ENCODE measurements around the gene DIO2.

Gene DIO2

DNA sequence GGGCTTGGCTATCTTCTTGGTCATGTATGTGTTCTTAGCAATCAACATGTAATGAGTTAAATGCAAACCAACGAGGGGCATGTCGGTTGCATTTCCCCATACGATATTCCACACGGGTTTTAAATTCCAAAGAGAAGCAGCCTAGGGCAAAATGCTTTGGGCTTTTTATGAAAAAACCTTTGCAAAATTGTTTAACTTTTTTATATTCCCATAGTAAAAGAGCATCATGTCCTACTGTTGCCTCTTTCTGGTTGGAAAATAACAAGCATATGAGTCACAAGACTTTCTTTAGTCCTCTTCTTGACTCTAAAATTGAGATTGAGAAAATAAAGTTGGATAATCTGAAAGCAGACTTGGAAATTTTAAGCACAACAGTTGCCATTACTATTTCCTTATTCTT, 3.8 kb upstream of the DIO2 start:
- TF ChIP-seq EZH2phosphoT487 (IDR thresholded peaks at IDR 0.05; ENCODE audit: borderline replicate concordance): no peak
- TF ChIP-seq, protein P1, sequence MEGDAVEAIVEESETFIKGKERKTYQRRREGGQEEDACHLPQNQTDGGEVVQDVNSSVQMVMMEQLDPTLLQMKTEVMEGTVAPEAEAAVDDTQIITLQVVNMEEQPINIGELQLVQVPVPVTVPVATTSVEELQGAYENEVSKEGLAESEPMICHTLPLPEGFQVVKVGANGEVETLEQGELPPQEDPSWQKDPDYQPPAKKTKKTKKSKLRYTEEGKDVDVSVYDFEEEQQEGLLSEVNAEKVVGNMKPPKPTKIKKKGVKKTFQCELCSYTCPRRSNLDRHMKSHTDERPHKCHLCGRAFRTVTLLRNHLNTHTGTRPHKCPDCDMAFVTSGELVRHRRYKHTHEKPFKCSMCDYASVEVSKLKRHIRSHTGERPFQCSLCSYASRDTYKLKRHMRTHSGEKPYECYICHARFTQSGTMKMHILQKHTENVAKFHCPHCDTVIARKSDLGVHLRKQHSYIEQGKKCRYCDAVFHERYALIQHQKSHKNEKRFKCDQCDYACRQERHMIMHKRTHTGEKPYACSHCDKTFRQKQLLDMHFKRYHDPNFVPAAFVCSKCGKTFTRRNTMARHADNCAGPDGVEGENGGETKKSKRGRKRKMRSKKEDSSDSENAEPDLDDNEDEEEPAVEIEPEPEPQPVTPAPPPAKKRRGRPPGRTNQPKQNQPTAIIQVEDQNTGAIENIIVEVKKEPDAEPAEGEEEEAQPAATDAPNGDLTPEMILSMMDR (conservative IDR thresholded peaks at IDR 0.05; ENCODE audit: low read length): no peak
- no peak overlapping the region for H3K4me3 ChIP-seq (ENCODE audit: low read length, poor library complexity, severe bottlenecking)
- no peaks in the 10 kb centered on the region for H3K79me2 ChIP-seq (ENCODE audit: insufficient read depth, low read length)
- H3K36me3 ChIP-seq (ENCODE audit: insufficient read depth, low read length): no peaks in the 10 kb centered on the region
- no peak overlapping the region for H3K4me2 ChIP-seq (ENCODE audit: low read depth, low read length, poor library complexity, severe bottlenecking)
- H3K4me1 ChIP-seq (ENCODE audit: insufficient read depth, low read length, poor library complexity, severe bottlenecking): no peaks in the 10 kb centered on the region
- H3K9ac ChIP-seq (ENCODE audit: low read depth, low read length, poor library complexity, severe bottlenecking): no peak overlapping the region
- no peaks in the 10 kb centered on the region for H3K27me3 ChIP-seq (ENCODE audit: insufficient read depth, low read length, poor library complexity, severe bottlenecking)
- no peaks in the 10 kb centered on the region for H3F3A ChIP-seq (ENCODE audit: low read depth)
- H3K9me2 ChIP-seq (replicated peaks; ENCODE audit: low read depth, low read length): no peaks in the 10 kb centered on the region
- H4K20me1 ChIP-seq (ENCODE audit: insufficient read depth, low read length, poor library complexity, severe bottlenecking): no peaks in the 10 kb centered on the region
- H3K9me3 ChIP-seq (ENCODE audit: insufficient read depth, low read depth, low read length): no peaks in the 10 kb centered on the region
- H2AFZ ChIP-seq (ENCODE audit: low read length): no peak overlapping the region

DNA sequence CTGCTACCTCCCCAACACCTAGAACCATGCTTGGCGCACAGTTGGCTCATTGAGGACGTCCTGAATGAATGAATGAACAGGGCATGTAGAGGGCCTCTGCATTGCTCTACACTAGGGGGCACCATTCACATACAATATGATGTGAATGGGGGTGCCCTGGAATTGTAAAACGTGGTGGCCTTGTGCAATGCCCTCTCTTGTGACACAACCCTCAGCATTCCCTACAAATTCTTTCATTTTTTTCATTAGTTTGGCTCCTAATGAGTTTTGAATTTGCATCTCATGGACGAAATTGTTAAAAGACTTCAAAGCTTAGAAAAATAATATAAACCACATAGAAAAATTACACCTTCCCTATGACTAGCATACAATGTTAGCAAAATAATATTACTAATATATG, 2.3 kb upstream of the DIO2 start:
- Histone ChIP-seq H3K27me3 (ENCODE audit: insufficient read depth, low read length, poor library complexity, severe bottlenecking) (no peaks in the 10 kb centered on the region), H2AFZ (ENCODE audit: low read length) (peak overlapping the region; percentile 58; the same call in 1 of the 2 replicates), H3K36me3 (ENCODE audit: insufficient read depth, low read length) (no peaks in the 10 kb centered on the region), H4K20me1 (ENCODE audit: insufficient read depth, low read length, poor library complexity, severe bottlenecking) (no peaks in the 10 kb centered on the region), H3K9ac (ENCODE audit: low read depth, low read length, poor library complexity, severe bottlenecking) (no peak overlapping the region), H3K4me1 (ENCODE audit: insufficient read depth, low read length, poor library complexity, severe bottlenecking) (no peaks in the 10 kb centered on the region), H3K4me3 (ENCODE audit: low read length, poor library complexity, severe bottlenecking) (no peak overlapping the region), H3K79me2 (ENCODE audit: insufficient read depth, low read length) (no peaks in the 10 kb centered on the region), H3K9me3 (ENCODE audit: insufficient read depth, low read depth, low read length) (no peaks in the 10 kb centered on the region), H3F3A (ENCODE audit: low read depth) (no peaks in the 10 kb centered on the region), H3K9me2 (replicated peaks; ENCODE audit: low read depth, low read length) (no peaks in the 10 kb centered on the region), H3K4me2 (ENCODE audit: low read depth, low read length, poor library complexity, severe bottlenecking) (no peak overlapping the region)
- TF ChIP-seq, protein P1 (conservative IDR thresholded peaks at IDR 0.05; ENCODE audit: low read length): peak; percentile 97
- TF ChIP-seq EZH2phosphoT487 (IDR thresholded peaks at IDR 0.05; ENCODE audit: borderline replicate concordance): no peak

DNA sequence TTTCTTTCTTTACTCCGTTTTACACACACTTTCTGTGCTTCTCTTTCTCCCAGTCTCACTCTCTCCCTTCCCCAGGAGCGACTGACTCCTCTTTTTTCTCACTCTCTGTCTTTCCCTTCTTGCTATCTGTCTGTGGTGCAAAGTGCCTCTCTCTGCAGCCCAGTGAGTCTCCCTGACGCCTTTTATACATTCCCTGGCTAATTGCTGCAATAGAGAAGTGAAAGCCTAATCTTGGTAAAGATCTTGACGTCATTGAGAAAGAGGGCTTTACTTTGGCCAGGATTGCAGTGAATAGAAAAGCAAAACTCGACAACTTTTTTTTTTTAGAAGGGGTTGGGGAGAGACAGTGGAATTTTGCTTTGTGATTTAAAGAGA, 706 bp upstream of the DIO2 start:
- Histone ChIP-seq H3K4me2 (ENCODE audit: low read depth, low read length, poor library complexity, severe bottlenecking) (no peak overlapping the region), H4K20me1 (ENCODE audit: insufficient read depth, low read length, poor library complexity, severe bottlenecking) (no peaks in the 10 kb centered on the region), H3F3A (ENCODE audit: low read depth) (no peaks in the 10 kb centered on the region), H3K27me3 (ENCODE audit: insufficient read depth, low read length, poor library complexity, severe bottlenecking) (no peaks in the 10 kb centered on the region), H3K79me2 (ENCODE audit: insufficient read depth, low read length) (no peaks in the 10 kb centered on the region), H3K36me3 (ENCODE audit: insufficient read depth, low read length) (no peaks in the 10 kb centered on the region), H3K9me3 (ENCODE audit: insufficient read depth, low read depth, low read length) (no peaks in the 10 kb centered on the region), H3K9me2 (replicated peaks; ENCODE audit: low read depth, low read length) (no peaks in the 10 kb centered on the region), H3K4me1 (ENCODE audit: insufficient read depth, low read length, poor library complexity, severe bottlenecking) (no peaks in the 10 kb centered on the region), H3K9ac (ENCODE audit: low read depth, low read length, poor library complexity, severe bottlenecking) (no peak overlapping the region), H2AFZ (ENCODE audit: low read length) (no peak overlapping the region), H3K4me3 (ENCODE audit: low read length, poor library complexity, severe bottlenecking) (no peak overlapping the region)
- TF ChIP-seq, protein P1 (conservative IDR thresholded peaks at IDR 0.05; ENCODE audit: low read length): no peak
- TF ChIP-seq EZH2phosphoT487 (IDR thresholded peaks at IDR 0.05; ENCODE audit: borderline replicate concordance): no peak
